Measurements from ENCODE around the gene CBFA2T2. TPM values are rescaled to one million over a fixed set of nuclear protein-coding genes. Genes with fewer than 3 reads are reported as not detected.
A peak's percentile ranks its signal among the peaks of the same experiment; 100 is the strongest.

CBFA2T2 gene
- total RNA-seq, 1 experiment from 2014 or later: 16.3 TPM

DNA sequence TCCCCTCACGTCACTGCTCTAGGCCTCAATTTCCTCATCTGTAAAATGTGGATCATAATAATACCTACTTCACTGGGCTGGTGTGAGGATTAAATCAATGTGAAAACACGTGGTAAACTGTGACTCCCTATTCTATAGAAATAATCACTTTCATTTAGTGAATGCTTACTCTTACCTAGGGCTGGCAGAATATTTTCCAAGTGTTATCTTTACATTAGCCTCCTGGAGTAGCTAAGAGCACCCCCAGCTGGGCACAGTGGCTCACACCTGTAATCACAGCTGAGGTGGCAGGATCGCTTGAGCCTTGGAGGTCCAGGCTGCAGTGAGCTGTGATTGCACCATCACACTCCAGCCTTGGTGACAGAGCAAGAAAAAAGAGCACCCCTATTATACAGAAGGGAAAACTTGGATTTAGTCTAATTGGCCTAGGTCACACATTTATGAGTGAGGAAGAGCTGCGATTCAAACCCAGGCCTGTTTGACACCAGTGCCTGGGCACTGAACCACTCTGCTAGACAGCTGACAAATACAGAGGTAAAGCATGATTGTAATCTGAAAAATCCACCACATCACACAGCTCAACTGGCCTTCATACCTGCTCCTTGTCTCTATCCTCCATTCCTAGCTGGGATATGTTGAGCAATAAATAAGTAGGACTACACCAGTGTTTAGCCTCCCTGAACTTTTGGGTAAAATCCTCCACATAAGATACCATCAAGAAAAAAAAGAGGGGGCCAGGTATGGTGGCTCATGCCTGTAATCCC is 44.9 kb upstream of the CBFA2T2 start:
- POLR2A ChIA-PET: no interaction called here

DNA sequence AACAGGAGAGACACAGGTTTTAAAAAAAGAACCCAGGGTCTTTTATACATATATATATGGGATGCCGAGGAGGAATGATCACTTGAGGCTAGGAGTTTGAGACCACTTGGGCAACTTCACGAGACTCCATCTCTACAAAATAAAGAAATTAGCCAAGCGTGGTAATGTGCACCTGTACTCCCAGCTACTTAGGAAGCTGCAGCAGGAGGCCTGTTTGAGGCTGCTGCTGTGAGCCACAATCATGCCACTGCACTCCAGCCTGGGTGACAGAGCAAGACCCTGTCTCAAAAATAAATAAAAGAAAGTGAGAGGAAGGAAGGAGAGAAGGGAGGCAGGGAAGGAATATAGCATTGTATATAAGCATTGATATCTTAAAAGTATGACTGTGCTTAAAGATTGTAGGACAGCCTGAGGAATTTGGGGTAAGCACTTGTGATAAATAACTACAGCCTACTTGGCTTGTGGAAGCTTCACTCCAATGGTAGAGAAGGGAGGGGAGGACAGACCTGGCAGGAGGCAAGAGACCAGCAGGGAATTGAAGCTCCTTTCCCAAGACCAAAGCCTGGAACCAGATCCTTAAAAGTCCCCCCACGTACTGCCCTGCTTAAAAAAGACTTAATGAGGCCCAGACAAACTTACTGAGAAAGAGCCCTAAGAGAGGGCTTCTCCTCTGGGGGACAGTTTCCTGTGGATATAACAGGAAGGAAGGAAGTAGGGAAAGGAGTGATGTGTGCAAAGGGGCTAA is 43.8 kb upstream of the CBFA2T2 start:
- no peak for ATAC-seq
- no TSS peak for BruUV-seq (replicated peaks)
- Histone ChIP-seq H3K27me3 (ENCODE audit: control insufficient read depth, insufficient read depth, low read length) (no peaks in the 10 kb centered on the region), H3K36me3 (ENCODE audit: control insufficient read depth, insufficient read depth, low read length) (no peaks in the 10 kb centered on the region), H3K9me3 (ENCODE audit: control insufficient read depth, insufficient read depth, low read depth, low read length) (no peaks in the 10 kb centered on the region), H3K4me1 (ENCODE audit: control insufficient read depth, insufficient read depth, low read length) (no peaks in the 10 kb centered on the region), H3K4me3 (ENCODE audit: low read depth in 2 of 2, low read length in 2 of 2) (no peak overlapping the region), H3K27ac (ENCODE audit: low read length) (no peak overlapping the region)
- CTCF ChIA-PET: no interaction called here
- DNase-seq (ENCODE audit: low read depth, low spot score): no peak
- intact Hi-C loops (cut with micrococcal nuclease; ENCODE audit: unreplicated experiment): no loop called here
- in situ Hi-C loops (cut with HindIII; ENCODE audit: low pct_unique_long_range_greater_than_20kb, low sequenced_read_pairs): no loop called here
- POLR2A ChIA-PET: no interaction called here
- TF ChIP-seq POLR2AphosphoS5 (IDR thresholded peaks at IDR 0.05; ENCODE audit: low read depth, low read length): no peak
- TF ChIP-seq, protein P1, sequence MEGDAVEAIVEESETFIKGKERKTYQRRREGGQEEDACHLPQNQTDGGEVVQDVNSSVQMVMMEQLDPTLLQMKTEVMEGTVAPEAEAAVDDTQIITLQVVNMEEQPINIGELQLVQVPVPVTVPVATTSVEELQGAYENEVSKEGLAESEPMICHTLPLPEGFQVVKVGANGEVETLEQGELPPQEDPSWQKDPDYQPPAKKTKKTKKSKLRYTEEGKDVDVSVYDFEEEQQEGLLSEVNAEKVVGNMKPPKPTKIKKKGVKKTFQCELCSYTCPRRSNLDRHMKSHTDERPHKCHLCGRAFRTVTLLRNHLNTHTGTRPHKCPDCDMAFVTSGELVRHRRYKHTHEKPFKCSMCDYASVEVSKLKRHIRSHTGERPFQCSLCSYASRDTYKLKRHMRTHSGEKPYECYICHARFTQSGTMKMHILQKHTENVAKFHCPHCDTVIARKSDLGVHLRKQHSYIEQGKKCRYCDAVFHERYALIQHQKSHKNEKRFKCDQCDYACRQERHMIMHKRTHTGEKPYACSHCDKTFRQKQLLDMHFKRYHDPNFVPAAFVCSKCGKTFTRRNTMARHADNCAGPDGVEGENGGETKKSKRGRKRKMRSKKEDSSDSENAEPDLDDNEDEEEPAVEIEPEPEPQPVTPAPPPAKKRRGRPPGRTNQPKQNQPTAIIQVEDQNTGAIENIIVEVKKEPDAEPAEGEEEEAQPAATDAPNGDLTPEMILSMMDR (IDR thresholded peaks at IDR 0.05): no peak

More for the DNA sequence above, 44.9 kb upstream of the CBFA2T2 start:
- BruUV-seq (replicated peaks): no TSS peak
- in situ Hi-C loops (cut with HindIII; ENCODE audit: low pct_unique_long_range_greater_than_20kb, low sequenced_read_pairs) (no loop called here), intact Hi-C loops (cut with micrococcal nuclease; ENCODE audit: unreplicated experiment) (no loop called here)
- ATAC-seq (0 out of 2 replicates have a peak, but pooled peaks have one; percentile 22), DNase-seq (ENCODE audit: low read depth, low spot score) (no peak)
- H3K4me3 ChIP-seq (ENCODE audit: low read depth in 2 of 2, low read length in 2 of 2): peak overlapping the region in 1 of 2 experiments; percentile 70; a peak in 1 of 4 replicates
- H3K36me3 ChIP-seq (ENCODE audit: control insufficient read depth, insufficient read depth, low read length): no peaks in the 10 kb centered on the region
- H3K9me3 ChIP-seq (ENCODE audit: control insufficient read depth, insufficient read depth, low read depth, low read length): no peaks in the 10 kb centered on the region
- CTCF ChIA-PET: interaction anchor here (0.6 kb wide), 2 partner anchors 45 to 857 kb away, joined by 3 read pairs; partner anchors contain the start of gene CBFA2T2
- no peak for TF ChIP-seq TCF7L2 (IDR thresholded peaks at IDR 0.05; ENCODE audit: low read depth, low read length)
- TF ChIP-seq, protein P2, sequence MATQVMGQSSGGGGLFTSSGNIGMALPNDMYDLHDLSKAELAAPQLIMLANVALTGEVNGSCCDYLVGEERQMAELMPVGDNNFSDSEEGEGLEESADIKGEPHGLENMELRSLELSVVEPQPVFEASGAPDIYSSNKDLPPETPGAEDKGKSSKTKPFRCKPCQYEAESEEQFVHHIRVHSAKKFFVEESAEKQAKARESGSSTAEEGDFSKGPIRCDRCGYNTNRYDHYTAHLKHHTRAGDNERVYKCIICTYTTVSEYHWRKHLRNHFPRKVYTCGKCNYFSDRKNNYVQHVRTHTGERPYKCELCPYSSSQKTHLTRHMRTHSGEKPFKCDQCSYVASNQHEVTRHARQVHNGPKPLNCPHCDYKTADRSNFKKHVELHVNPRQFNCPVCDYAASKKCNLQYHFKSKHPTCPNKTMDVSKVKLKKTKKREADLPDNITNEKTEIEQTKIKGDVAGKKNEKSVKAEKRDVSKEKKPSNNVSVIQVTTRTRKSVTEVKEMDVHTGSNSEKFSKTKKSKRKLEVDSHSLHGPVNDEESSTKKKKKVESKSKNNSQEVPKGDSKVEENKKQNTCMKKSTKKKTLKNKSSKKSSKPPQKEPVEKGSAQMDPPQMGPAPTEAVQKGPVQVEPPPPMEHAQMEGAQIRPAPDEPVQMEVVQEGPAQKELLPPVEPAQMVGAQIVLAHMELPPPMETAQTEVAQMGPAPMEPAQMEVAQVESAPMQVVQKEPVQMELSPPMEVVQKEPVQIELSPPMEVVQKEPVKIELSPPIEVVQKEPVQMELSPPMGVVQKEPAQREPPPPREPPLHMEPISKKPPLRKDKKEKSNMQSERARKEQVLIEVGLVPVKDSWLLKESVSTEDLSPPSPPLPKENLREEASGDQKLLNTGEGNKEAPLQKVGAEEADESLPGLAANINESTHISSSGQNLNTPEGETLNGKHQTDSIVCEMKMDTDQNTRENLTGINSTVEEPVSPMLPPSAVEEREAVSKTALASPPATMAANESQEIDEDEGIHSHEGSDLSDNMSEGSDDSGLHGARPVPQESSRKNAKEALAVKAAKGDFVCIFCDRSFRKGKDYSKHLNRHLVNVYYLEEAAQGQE (IDR thresholded peaks at IDR 0.05; ENCODE audit: insufficient read depth in 1 of 2, low read depth in 2 of 2, low read length in 1 of 2): no peak
- TF ChIP-seq, protein P1 (IDR thresholded peaks at IDR 0.05): no peak
- TF ChIP-seq POLR2AphosphoS5 (IDR thresholded peaks at IDR 0.05; ENCODE audit: low read depth, low read length): no peak
- TF ChIP-seq SIN3A (IDR thresholded peaks at IDR 0.05; ENCODE audit: borderline replicate concordance, insufficient read depth, low read depth, low read length): no peak
- H3K27me3 ChIP-seq (ENCODE audit: control insufficient read depth, insufficient read depth, low read length): no peaks in the 10 kb centered on the region
- no peak overlapping the region for H3K27ac ChIP-seq (ENCODE audit: low read length)
- no peaks in the 10 kb centered on the region for H3K4me1 ChIP-seq (ENCODE audit: control insufficient read depth, insufficient read depth, low read length)

All from Panc1 (cell line).